ENCODE data around the gene AMPH.

Gene AMPH

DNA sequence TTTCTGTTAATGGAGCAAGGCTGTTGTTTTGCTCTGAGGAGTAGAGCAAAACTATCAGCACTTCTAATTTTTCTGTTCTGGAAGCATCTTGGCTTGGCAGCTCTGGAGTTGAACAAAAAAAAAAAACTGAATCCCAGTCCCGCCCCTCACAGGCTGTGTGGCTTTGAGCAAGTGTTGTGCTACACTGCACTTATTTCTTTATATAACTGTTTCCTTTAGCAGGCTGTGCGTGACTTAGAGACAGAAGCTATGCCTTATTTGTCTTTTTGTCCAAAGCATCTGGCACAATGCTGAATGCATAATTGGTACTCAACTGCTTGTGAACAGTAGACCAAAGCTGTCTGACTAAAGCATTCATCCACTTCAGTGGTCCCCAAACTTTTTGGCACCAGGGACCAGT, 96.1 kb downstream of the AMPH start:
- DNase-seq, result no peak

GRCh38 chr7:38525857-38526256, 105.3 kb downstream of the AMPH start:
- DNase-seq, result no peak

DNA sequence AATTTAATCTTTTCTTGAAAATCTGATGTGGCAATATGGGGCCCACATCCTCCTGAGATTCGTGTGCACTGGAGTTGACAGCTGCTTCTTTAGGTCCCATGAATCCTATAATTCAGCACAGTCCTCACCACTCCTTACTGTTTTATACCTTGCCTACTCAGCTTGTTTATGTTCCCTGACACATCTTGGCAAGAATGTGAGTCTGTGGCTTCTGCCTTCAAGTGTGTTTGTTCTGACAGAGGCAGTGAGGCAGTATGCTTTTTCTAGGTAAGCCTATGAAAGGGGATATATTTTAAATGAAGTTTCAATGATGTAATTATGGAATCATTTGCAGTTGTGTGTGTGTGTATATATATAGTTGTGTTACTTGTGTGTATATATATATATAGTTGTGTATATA, 106.4 kb downstream of the AMPH start:
- no peak for DNase-seq

DNA sequence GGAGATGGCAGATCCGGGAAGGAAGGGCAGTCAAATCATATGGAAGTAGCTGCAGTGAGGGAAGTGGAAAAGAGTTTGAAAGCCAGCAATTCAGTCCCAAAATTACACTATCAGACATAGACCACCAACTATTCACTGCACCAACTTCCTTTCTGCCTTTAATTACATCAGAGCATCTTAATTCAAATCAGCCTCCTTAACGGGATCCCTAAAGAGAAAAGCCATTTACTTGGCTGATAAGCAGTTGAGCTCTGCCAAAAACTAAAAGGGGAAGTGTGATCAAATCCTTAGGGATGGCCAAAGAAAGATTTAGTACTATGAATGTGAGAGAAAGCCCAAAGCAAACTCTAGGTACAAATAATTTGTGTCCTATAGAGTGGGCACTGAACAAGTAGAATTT, 110.4 kb downstream of the AMPH start:
- DNase-seq, result no peak

GRCh38 chr7:38518541-38518940, 112.6 kb downstream of the AMPH start:
- DNase-seq, result no peak

GRCh38 chr7:38512704-38513103, 118.5 kb downstream of the AMPH start:
- DNase-seq, result no peak

GRCh38 chr7:38512291-38512690, 118.9 kb downstream of the AMPH start:
- DNase-seq, result no peak

DNA sequence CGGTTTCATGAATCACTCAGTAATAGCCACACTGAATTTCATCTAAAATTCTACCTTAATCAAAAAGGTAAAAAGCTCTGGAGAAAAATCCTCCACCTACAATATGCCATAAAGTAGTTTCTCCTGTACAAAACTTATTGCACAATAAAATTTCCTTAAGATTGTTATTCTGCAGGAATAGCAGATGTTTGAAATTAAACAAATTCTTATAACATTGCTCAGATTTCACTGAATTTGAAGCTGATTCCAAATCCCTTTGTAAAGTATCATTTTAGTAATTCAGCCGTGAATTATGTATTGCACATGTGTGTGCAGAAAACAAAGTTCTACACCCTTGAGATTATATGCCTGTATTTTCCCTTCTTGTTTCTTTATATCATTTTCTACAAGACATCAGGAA, 123.8 kb downstream of the AMPH start:
- no peak for DNase-seq

DNA sequence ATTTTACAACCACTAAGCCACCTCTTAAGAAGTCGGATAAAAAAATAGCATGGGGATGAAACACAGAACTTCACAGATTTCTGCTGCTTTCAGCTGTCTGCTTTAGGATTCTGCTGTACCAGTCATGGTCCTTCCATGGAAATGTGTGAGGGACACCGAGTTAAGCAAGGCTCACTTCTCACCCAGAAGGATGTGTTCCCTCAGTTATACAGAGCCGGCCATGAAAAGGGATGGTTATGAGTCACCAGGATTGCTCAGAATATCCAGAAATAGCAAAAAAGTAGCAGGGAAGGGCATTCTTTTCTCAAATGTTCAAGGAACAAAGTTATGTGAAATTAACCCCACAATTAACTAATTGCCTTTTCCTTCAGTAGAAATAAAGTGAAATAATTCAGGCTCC, 124.4 kb downstream of the AMPH start:
- no peak for DNase-seq

DNA sequence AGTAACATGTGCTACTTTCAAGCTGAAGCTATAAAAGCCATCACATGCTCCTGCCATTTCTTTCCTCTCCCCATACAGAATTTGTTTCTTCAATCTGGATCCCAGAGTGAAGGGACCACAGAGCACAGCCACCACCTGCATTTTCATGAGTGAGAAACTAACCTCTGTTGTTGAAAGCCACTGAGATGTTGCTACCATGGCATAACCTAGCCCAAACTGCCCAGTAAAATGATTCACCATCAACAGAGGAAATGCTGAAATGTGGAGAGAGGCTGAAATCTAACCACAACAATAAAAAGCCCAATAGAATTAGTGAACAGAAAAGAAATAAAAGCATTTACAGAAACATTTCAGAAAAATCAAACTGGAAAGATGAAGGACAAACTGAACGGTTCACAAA, 125.2 kb downstream of the AMPH start:
- no peak for DNase-seq

DNA sequence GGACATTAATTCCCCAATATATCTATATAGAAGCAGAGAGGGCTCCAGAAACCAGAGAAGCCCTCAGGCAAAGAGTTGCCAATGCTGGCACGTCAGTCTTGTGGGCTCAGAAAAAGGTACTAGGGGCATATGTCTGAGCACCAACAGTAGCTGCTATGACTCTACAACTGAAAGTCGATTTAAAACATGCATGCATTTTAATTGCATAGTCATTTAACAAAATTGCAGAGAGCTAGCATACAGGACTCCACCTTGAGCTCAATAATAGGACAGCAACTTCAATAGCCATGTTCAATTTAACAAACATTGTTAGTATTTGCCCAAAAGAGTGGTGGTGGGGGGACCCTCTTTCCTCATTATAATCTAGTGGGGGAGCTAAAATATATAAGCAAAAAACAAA, 126.5 kb downstream of the AMPH start:
- DNase-seq, result no peak

DNA sequence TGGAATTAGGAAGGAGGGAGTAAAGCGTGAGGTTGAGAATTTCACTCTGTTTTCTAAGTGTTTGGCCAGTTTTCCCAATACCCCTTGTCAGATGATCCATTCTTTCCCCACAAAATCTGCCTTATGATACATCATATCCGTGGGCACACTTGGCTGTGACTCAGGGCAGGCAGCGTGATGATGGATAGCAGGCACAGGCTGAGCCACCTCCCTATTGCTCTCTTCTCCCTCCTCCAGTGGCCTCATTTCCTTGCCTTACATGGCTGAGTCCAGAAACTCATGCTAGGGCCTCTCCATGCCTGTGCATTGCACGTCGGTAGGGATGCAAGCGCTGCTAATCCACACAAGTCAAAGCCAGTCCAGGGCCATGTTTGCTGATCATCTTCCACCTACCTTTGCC, 128.3 kb downstream of the AMPH start:
- DNase-seq, result no peak

DNA sequence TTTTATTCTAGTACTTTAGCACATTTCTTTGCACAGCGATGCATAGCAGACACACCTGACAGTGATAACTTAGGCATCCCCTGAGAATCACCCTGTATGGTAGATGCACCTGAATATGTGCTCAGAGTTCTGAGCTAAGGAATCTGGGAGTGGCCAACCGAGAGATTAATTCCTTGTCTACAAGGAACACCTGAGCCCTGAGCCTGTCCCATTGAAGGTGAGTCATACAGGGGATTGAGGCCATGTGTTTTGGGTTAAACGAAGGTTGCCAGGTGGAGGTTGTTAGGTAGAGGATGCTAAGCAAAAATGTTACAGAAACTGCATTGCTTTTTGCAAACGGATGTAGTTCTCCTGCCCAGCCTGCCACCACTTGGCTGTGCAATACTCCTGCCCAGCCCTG, 128.9 kb downstream of the AMPH start:
- no peak for DNase-seq

DNA sequence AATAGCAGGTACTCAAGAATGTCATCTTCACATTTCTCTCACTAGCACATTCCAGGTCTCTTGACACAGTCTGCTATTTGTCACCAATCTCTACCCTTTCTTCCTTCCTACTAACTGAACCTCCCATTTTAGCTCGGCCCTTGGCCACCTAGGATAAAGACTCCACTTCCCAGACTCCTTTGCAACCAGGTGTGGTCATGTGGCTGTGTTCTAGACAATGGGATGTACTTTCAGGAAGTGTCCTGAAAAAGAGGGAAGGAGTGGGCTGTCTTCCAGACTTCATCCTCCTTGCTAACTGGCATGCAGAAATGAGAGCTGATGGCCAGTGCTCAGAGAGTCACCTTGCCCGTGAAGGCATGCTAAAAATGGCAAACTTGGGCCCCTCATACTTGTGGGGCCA, 139.2 kb downstream of the AMPH start:
- DNase-seq, result no peak

- DNase-seq, result no peak
These were observed 148.7 kb downstream of the AMPH start for GRCh38 chr7:38482521-38482920.

DNA sequence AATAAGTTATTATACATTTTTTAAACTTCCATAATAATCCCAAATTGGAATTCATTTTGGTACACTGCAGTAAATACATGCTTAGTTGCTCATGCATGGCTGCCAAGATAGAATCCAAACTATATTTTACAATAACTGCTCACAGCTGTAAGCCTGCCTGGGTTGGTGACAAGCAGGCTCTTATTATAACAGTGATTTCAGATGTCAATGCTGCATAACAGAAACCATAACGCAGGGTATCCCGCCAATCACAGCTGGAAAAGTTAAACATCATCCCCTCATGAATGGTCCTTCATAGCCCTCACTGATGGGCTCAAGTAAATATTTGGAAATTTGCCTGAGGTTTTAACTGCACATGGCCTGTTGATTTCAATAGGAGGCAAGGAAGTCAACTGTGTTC, 149.8 kb downstream of the AMPH start:
- DNase-seq, result no peak

- no peak for DNase-seq
These were observed 152.8 kb downstream of the AMPH start for GRCh38 chr7:38478404-38478803.

DNA sequence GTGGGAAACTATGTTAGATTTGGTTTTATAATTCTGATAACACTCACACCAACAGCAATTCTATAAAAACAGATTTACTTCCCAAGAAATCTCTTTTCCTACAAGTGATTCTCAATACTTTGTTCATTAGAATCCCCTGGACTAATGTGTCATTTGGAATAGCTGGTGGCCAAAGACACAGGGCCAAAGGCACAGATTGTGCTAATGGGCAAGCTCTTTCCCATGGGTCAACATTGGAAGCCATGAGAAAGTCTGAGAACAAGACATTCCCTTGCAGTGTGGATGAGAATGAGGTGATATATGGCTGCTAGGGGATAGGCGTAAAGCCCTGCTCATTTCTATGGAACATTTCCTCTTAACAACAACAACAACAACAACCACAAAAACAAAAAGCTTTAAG, 153.8 kb downstream of the AMPH start:
- no peak for DNase-seq

- DNase-seq, result no peak
These were observed 154.4 kb downstream of the AMPH start for GRCh38 chr7:38476764-38477163.

DNA sequence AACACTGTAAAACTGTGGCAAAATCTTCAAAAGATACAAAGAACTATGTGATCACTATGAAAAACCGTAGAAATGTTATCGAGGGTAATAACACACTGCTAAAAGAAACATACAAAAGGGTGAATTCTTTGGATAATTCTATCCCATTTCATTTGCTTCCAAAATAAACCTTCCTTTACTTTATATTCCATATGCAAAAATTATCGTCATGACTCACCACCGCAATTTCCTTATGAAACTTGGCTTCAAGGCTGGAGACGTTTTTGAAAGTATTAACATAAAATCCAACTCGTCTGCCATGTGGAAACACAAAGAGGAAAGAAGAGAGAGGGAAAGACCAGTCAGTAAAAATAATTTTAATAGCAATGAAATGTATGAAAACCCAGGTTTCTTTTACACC, 165.2 kb downstream of the AMPH start:
- DNase-seq, result no peak

DNA sequence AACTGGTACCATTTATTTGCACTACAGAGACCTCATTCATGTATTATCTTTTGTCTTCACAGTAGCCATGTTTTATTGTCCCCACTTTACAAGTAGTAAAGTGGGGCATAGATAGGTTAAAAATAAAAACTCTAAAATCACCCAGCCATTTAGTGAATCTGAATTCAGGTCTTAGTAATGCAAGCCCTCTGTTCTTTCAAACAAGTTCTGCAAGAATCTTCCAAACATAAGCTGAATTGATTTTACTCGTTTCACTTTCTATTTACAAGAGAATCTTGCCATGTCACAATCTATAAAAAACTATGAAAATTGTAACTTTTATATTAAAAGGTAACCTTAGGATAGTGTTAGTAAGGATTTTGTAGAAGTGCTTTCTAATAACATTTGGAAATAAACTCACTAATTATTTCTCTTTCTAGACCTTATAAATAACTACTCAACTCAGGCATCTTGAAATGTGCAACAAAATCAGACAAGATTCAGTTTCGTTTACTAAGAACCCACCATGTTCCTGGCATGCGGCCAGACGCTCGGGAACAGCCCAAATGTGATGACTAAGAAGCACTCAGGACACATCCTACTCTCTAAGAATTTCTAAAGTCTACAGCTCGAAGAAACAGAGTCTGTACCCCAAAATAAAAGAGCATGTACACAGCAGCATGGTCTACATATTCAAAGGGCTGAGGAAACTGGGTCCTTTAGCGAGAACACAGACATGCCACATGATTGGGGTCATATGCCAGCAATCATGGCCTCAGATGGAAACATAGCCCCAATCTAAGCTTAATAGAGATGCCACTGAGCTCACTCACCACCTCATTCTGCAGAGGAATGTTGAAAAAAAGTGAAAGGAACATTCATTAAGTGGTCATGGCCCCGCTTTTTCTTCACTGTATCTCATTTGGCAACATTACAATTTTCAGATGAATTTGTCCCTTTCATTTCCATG, 167.6 kb downstream of the AMPH start:
- DNase-seq, result no peak

GRCh38 chr7:38462819-38463218, 168.4 kb downstream of the AMPH start:
- no peak for DNase-seq

GRCh38 chr7:38461887-38462286, 169.3 kb downstream of the AMPH start:
- no peak for DNase-seq

- DNase-seq, result no peak
These were observed 177.3 kb downstream of the AMPH start for GRCh38 chr7:38453826-38454225.

- no peak for DNase-seq
These were observed 178.0 kb downstream of the AMPH start for GRCh38 chr7:38453168-38453567.

Data from NCI-H510A treated with DMSO at 0.1 percent for 48 hours (cell line).